ENCODE data around the gene ZKSCAN1.
"Not testable (repeated sequence)": the region's sequence is repeated elsewhere in the genome, so short reads cannot be mapped to it uniquely, and the experiment has no call there.

The ZKSCAN1 gene

DNA sequence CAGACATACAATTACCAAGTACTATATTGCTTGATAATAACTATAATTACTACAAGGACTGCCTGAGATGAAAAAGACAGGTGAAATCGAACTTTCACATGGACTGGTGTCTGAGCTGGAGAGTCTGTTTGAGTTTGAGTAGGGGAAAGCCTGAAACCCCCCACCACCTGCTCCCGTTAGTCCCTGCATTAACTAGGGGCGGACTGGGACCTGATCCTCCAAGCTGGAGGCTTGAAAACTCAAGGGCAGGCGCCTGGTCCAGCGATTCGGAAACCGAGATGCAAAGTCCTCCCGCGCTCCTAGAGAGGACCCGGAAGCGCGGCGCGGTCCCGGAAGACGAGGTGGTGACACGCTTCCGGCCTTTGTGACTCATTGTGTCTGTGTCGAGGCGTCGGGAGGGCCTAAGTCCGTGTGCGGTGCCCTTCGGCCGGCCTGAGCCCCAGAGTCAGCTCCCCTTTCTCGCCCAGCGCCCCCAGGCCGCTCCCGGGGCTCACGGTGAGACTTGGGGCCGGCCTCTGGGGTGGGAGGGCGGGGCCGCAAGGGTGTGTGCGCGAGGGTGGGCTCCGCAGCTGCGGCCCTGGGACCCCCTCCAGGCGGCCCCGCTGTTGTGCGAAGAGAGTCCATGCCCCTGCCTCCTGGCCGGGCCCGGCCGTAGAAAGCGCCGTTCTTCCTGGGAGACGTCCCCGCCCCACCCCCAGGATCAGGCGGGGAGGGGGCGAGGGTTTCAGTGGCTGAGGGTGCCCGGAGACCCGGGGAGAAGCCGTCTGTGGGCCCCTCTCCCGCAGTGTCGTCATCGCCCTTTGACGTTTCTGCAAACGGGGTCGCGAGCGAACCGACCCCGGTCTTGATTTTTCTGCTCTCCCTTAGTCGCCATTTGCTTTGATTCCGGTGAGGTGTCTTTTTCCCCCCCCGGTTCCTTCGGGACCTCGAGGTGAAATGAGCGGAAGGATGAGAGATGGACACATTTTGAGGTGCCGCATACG, at the start of gene ZKSCAN1:
Gene ZKSCAN1, plus strand, starts transcription at position 365 of the 983 bp plus-strand sequence. CDS start 7,911 bp downstream, outside the sequence.
- DNase-seq (ENCODE audit: low read depth in 2 of 2, low spot score in 1 of 2): peak; percentile 61 to 63

DNA sequence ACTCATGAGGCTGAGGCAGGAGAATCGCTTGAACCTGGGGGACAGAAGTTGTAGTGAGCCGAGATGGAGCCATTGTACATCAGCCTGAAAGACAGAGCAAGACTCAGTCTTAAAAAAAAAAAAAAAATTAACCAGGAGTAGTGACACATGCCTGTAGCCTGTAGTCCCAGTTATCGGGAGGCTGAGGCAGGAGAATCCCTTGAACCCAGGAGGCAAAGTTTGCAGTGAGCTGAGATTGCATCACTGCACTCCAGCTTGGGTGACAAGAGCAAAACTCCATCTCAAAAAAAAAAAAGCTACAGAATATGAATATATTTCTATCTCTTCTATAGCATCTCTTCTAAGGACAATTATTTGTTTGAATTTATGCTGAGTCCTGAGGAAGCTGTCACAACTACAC, 46.1 kb upstream of the ZKSCAN1 start:
- no peak for DNase-seq (ENCODE audit: low read depth in 2 of 2, low spot score in 1 of 2)

DNA sequence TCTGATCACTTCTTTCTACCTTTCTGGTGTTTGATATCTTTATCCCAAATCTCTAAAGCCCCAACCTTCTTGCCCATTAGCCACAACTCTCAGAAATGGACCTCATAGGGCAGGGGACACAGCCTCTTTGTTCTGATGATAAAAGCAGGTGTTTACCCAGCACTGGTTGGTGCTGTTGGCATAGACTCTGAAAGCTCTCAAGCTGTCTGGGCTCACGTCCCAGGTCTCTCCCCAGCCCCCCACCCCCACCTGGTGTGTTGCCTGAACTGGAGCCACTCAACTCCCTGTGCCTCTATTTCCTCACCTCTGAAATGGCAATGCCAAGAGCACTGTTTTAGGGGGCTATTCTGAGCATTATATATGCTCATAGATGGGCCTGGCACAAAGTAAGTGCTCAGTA, 45.6 kb upstream of the ZKSCAN1 start:
- not testable (repeated sequence) for DNase-seq (ENCODE audit: low read depth in 2 of 2, low spot score in 1 of 2)

GRCh38 chr7:99971242-99971641, 44.2 kb upstream of the ZKSCAN1 start:
- no peak for DNase-seq (ENCODE audit: low read depth in 2 of 2, low spot score in 1 of 2)

DNA sequence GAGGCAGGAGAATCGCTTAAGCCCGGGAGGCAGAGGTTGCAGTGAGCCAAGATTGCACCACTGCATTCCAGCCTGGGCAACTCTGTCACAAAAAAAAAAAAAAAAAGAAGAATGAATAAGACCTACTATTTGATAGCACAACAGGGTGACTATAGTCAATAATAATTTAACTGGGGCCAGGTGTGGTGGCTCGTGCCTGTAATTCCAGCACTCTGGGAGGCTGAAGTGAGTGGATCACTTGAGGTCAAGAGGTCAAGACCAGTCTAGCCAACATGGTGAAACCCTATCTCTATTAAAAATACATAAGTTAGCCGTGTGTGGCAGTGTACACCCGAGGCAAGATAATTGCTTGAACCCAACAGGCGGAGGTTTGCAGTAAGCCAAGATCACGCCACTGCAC, 41.6 kb upstream of the ZKSCAN1 start:
- DNase-seq (ENCODE audit: low read depth in 2 of 2, low spot score in 1 of 2): not testable (repeated sequence)

GRCh38 chr7:99974681-99975080, 40.7 kb upstream of the ZKSCAN1 start:
- no peak for DNase-seq (ENCODE audit: low read depth in 2 of 2, low spot score in 1 of 2)

DNA sequence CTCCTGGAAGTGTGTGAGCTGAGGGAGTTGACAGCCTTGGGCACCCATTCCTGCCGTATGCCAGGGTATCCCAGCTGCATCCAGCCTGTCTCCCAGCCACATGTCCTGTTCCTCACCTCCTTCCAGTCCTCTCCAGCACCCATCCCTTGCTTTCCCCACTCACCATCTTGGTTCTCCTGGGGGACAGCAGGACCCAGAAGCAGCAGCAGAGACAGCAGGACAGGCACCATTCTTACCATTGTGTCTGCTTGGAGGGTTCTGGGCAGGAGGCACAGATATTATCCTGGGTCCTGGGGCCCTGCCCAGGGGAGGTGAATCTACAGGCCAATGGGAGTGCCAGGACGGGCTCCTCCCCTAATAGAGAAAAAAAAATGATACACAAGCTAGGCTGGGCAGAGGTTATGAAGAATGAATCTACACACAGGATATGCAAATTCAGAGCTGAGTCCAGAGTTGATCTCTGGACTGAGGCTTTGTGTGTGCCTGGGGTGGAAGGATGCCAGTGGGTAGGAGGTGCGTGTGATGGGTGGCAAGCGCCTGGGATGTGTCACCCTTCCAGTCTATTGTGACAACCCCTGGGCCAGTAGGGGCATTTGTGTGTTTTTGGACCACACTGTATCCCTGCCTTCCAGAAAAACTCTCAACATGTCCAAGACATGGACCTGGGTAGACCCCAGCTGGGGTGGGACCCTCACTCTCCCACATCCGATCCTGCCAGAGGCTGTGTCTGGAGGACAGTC, 39.4 kb upstream of the ZKSCAN1 start, which contains the start of gene AZGP1:
Gene AZGP1, minus strand, starts transcription at position 250 of the 740 bp plus-strand sequence. Its CDS starts 11 bp downstream, at position 239.
- no peak for DNase-seq (ENCODE audit: low read depth in 2 of 2, low spot score in 1 of 2)

DNA sequence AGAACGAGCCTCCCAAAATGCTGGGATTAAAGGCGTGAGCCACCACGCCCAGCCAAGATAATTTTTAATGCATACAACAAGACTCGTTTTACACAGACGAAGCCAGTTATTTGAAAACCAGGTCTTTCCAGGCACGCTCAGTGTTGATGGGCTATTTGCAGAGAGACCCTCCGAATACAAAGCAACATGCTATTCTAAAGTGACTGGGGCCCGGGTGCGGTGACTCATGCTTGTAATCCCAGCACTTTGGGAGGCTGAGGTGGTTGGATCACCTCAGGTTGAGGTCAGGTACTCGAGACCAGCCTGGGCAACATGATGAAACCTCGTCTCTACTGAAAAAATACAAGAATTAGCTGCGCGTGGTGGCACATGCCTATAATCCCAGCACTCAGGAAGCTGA, 38.8 kb upstream of the ZKSCAN1 start:
- no peak for DNase-seq (ENCODE audit: low read depth in 2 of 2, low spot score in 1 of 2)

- peak; percentile 46 to 47 for DNase-seq (ENCODE audit: low read depth in 2 of 2, low spot score in 1 of 2)
These were observed 35.6 kb upstream of the ZKSCAN1 start for GRCh38 chr7:99979814-99980225.

GRCh38 chr7:99980448-99980872, 34.9 kb upstream of the ZKSCAN1 start:
- DNase-seq (ENCODE audit: low read depth in 2 of 2, low spot score in 1 of 2): not testable (repeated sequence)

DNA sequence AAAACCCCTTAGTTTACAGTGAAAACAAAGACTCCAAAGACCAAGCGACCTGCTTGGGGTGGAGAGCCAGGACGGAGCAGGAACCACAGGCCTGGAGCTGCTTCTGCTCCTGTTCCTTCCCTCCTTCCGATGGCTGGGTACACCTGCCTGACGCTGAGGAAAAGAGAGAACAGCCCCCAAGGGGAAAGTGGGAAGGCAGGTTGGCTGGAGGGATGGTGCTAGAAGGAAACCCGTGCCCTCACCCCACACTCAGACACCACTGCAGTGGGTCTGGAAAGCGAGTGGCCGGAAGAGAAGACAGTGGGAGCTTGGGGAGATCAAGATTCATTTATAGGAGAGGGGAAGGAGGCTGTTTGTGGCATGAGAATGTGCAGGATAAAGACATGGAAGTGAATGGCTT, 34.3 kb upstream of the ZKSCAN1 start:
- DNase-seq (ENCODE audit: low read depth in 2 of 2, low spot score in 1 of 2): not testable (repeated sequence)

DNA sequence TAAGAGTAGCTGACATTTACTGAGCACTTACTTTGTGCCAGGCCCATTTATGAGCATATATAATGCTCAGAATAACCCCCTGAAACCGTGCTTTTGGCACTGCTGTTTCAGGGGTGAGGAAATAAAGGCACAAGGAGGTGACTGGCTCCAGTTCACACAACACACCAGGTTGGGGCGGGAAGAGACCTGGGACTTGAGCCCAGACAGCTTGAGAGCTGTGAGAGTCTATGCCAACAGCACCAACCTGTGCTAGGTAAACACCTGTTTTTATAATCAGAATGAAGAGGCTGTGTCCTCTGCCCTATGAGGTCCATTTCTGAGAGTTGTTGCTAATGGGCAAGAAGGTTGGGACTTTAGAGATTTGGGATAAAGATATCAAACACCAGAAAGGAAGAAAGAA, 30.8 kb upstream of the ZKSCAN1 start:
- DNase-seq (ENCODE audit: low read depth in 2 of 2, low spot score in 1 of 2): no peak

DNA sequence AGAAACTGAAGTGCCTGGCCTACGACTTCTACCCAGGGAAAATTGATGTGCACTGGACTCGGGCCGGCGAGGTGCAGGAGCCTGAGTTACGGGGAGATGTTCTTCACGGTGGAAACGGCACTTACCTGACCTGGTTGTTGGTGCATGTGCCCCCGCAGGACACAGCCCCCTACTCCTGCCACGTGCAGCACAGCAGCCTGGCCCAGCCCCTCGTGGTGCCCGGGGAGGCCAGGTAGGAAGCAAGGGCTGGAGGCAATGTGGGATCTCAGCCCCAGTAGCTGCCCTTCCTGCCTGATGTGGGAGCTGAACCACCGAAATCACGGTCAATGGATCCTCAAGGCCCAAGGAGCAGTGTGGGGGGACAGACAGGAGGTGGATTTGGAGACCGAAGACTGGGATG, 28.1 kb upstream of the ZKSCAN1 start:
- DNase-seq (ENCODE audit: low read depth in 2 of 2, low spot score in 1 of 2): not testable (repeated sequence)

- no peak for DNase-seq (ENCODE audit: low read depth in 2 of 2, low spot score in 1 of 2)
These were observed 27.6 kb upstream of the ZKSCAN1 start for GRCh38 chr7:99987846-99988245.

- DNase-seq (ENCODE audit: low read depth in 2 of 2, low spot score in 1 of 2): no peak
These were observed 24.9 kb upstream of the ZKSCAN1 start for GRCh38 chr7:99990460-99990852.

DNA sequence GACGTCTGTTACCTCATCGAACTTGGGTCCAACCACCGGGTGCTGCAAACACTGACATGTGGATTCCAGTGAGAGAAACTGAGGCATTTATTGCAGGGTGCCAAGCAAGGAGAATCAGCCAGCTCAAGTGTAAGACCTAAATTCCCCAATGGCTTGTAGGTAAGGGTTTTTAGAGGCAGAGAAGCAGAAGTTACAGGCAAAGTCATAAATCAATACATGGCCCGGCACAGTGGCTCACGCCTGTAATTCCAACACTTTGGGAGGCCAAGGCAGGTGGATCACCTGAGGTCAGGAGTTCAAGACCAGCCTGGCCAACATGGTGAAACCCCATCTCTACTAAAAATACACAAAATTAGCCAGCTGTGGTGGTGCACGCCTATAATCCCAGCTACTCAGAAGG, 23.9 kb upstream of the ZKSCAN1 start:
- DNase-seq (ENCODE audit: low read depth in 2 of 2, low spot score in 1 of 2): not testable (repeated sequence)

DNA sequence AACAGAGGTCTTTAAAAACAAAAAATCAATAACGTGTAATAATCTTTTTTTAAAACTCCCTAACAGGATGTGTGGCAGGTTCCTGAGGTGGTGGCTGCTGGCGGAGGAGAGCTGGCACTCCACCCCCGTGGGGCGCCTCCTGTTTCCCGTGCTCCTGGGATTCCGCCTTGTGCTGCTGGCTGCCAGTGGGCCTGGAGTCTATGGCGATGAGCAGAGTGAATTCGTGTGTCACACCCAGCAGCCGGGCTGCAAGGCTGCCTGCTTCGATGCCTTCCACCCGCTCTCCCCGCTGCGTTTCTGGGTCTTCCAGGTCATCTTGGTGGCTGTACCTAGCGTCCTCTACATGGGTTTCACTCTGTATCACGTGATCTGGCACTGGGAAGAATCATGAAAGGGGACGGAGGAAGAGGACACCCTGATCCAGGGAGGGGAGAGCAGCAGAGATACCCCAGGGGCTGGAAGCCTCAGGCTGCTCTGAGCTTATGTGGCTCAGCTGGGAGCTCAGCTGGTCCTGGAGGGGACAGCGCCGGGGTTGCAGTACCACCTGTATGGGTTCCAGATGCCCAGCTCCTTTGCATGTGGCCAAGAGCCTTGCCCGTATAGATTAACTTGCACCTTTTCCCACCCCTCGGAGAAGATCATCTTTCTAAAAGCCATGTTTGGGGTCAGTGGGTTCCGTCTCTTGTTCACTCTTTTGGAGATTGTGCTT, 22.9 kb upstream of the ZKSCAN1 start:
- no peak for DNase-seq (ENCODE audit: low read depth in 2 of 2, low spot score in 1 of 2)

- no peak for DNase-seq (ENCODE audit: low read depth in 2 of 2, low spot score in 1 of 2)
These were observed 20.6 kb upstream of the ZKSCAN1 start for GRCh38 chr7:99994819-99995218.

- DNase-seq (ENCODE audit: low read depth in 2 of 2, low spot score in 1 of 2): no peak
These were observed 18.4 kb upstream of the ZKSCAN1 start for GRCh38 chr7:99996755-99997544.

DNA sequence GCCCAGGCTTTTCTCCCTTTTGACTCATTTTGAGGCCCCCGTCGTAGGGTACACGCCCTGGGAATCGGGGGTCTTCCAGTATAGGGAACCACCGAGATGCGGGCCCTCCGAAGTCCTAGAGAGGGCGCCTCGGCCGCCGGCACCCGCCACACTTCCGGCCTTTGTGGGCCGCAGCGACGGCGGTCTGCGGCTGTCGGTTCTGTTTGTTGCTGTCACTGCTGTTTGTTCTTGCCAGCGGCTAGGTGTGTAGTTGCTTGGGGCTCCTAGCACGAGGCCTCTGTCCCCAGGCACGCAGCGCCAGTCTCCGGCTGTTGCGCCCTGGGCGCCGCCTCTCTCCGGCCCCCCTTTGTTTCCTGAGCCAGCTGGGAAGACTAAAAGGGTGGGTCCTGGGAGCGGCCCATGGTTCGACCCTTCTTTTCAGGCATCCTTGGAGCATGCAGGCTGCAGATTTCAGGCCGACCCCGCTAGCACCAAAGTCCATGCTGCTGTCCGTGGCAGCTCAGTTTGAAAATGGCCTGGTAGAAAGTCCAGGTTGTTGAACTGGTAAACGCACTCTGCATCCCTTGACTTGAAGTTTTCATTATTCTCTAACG, 17.8 kb upstream of the ZKSCAN1 start:
- peak; percentile 42 to 50 for DNase-seq (ENCODE audit: low read depth in 2 of 2, low spot score in 1 of 2)
